Stimulated activated CD4-positive, alpha-beta T cell treated with anti-CD3 and anti-CD28 coated beads, Interleukin-12 subunit alpha, Interleukin-12 subunit beta, amount 100 ng/mL, for 24 hours (primary cell): ENCODE results near the gene ZSCAN29.
"Not testable (repeated sequence)": the region's sequence is repeated elsewhere in the genome, so short reads cannot be mapped to it uniquely, and the experiment has no call there.

Experiments used
- DNase-seq, 2 experiments: peaks; one replicate each; pipeline ENCODE4 v3.0.0-alpha.2; 2020; ENCODE audit warnings: low read depth in 2 of 2

Gene ZSCAN29

GRCh38 chr15:43370975-43371974 lies at the start of gene ZSCAN29, which contains the start of gene TUBGCP4:
Gene ZSCAN29, minus strand, starts transcription at chr15:43371043. Its CDS starts 1,130 bp downstream, at chr15:43369913.
Gene TUBGCP4, plus strand, starts transcription at chr15:43371101. Its CDS starts 254 bp downstream, at chr15:43371355.
- DNase-seq, result peak; percentile 66 to 74

GRCh38 chr15:43420435-43420834 lies 49.6 kb upstream of the ZSCAN29 start:
- no peak for DNase-seq

GRCh38 chr15:43414196-43414595 lies 43.4 kb upstream of the ZSCAN29 start:
- DNase-seq, result no peak

GRCh38 chr15:43412096-43412495 lies 41.3 kb upstream of the ZSCAN29 start:
- no peak for DNase-seq

- DNase-seq, result no peak
Observed at GRCh38 chr15:43410572-43411214, 39.9 kb upstream of the ZSCAN29 start.

- no peak for DNase-seq
Observed at GRCh38 chr15:43408789-43409188, 37.9 kb upstream of the ZSCAN29 start.

GRCh38 chr15:43406808-43407207 lies 36.0 kb upstream of the ZSCAN29 start:
- no peak for DNase-seq

- DNase-seq, result no peak
Observed at GRCh38 chr15:43406189-43406588, 35.3 kb upstream of the ZSCAN29 start.

GRCh38 chr15:43404130-43404529 lies 33.3 kb upstream of the ZSCAN29 start:
- no peak for DNase-seq

- DNase-seq, result no peak
Observed at GRCh38 chr15:43403616-43404015, 32.8 kb upstream of the ZSCAN29 start.

- no peak for DNase-seq
Observed at GRCh38 chr15:43402255-43402654, 31.4 kb upstream of the ZSCAN29 start.

- DNase-seq, result not testable (repeated sequence)
Observed at GRCh38 chr15:43393592-43393991, 22.7 kb upstream of the ZSCAN29 start.

- no peak for DNase-seq
Observed at GRCh38 chr15:43390723-43391122, 19.9 kb upstream of the ZSCAN29 start.

- no peak for DNase-seq
Observed at GRCh38 chr15:43383070-43383469, 12.2 kb upstream of the ZSCAN29 start.

- no peak for DNase-seq
Observed at GRCh38 chr15:43382310-43382709, 11.5 kb upstream of the ZSCAN29 start.

GRCh38 chr15:43378601-43379000 lies 7.8 kb upstream of the ZSCAN29 start:
- DNase-seq, result no peak

GRCh38 chr15:43376017-43376705 lies 5.3 kb upstream of the ZSCAN29 start:
- DNase-seq, result peak in 1 of 2 experiments; percentile 27

GRCh38 chr15:43370310-43370974 lies 401 bp downstream of the ZSCAN29 start:
- DNase-seq, result no peak

GRCh38 chr15:43361313-43361903 lies 9.4 kb downstream of the ZSCAN29 start:
- DNase-seq, result no peak

- DNase-seq, result no peak
Observed at GRCh38 chr15:43360821-43361220, 10.0 kb downstream of the ZSCAN29 start.
